ENCODE results near the gene MARCHF2. TPM values are rescaled to one million over a fixed set of nuclear protein-coding genes. Genes with fewer than 3 reads are reported as not detected.

Gene MARCHF2
- total RNA-seq, 1 donor: 51.8 TPM

DNA sequence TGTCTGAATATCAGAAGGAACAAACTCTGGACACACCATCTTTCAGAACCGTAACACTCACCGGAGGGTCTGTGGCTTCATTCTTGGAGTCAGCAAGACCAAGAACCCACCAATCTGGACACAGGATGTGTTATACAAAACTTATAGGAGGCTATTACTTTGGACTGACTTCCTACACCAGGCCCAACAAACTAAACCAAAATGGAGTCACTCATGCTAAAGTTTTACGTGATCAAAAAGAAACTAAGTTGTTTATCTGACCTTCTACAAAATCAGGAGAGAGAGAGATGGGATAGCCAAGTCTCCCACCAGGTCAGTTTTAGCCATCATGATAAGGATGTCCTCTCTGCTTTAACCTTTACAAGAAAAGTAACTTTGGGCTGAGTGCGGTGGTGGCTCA, 26.1 kb upstream of the MARCHF2 start:
- DNase-seq (ENCODE audit: low read depth): no peak
- TF ChIP-seq, protein P1, sequence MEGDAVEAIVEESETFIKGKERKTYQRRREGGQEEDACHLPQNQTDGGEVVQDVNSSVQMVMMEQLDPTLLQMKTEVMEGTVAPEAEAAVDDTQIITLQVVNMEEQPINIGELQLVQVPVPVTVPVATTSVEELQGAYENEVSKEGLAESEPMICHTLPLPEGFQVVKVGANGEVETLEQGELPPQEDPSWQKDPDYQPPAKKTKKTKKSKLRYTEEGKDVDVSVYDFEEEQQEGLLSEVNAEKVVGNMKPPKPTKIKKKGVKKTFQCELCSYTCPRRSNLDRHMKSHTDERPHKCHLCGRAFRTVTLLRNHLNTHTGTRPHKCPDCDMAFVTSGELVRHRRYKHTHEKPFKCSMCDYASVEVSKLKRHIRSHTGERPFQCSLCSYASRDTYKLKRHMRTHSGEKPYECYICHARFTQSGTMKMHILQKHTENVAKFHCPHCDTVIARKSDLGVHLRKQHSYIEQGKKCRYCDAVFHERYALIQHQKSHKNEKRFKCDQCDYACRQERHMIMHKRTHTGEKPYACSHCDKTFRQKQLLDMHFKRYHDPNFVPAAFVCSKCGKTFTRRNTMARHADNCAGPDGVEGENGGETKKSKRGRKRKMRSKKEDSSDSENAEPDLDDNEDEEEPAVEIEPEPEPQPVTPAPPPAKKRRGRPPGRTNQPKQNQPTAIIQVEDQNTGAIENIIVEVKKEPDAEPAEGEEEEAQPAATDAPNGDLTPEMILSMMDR (IDR thresholded peaks at IDR 0.05; ENCODE audit: insufficient read depth, low read depth, low read length): no peak
- H3K4me3 ChIP-seq (ENCODE audit: low read depth, low read length): no peak overlapping the region

DNA sequence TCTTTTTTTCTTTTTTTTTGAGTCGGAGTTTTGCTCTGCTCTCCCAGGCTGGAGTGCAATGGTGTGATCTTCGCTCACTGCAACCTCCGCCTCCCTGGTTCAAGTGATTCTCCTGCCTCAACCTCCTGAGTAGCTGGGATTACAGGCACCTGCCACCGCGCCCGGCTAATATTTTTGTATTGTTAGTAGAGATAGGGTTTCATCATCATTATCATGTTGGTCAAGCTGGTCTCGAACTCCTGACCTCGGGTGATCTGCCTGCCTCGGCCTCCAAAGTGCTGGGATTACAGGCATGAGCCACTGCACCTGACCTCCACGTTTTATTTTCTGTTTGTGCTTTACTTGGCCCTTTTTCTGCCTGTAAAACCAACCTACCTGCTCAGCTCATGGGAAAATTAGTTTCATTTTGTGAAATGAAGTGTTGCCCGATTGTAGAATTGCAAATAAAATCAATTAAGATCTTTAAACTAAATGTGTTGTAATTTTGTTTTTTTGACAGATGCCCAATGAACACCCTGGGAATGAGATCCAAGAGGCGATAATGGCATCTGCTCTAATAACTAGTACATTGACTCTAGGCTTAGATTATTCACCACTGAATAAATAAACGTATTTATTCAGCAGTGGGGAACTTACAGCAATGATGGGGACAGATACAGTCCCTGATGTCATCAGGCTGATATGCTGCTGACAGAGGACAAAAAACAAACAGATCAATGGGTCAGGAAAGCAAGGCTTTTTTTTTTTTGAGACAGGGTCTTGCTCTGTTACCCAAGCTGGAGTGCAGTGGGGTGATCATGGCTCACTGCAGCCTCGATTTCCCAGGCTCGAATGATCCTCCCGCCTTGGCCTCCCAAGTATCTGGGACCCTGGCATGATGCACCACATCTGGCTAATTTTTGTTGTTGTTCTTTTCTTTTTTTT, 25.2 kb upstream of the MARCHF2 start:
- DNase-seq (ENCODE audit: low read depth): no peak
- TF ChIP-seq, protein P1 (IDR thresholded peaks at IDR 0.05; ENCODE audit: insufficient read depth, low read depth, low read length): no peak

DNA sequence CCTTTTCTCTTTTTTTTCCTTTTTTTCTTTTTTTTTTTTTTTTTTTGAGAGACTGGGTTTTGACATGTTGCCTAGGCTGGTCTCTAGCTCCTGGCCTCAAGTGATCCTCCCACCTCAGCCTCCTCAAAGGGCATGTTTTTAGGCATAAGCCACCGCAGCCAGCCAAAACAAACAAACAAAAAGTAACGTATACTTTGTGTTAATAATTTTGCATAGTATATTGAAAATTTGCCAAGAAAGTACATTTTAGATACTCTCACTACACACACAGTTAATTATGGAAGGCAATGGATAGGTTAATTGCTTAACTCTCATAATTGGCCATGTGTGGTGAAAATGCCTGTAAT, 24.5 kb upstream of the MARCHF2 start:
- TF ChIP-seq, protein P1 (IDR thresholded peaks at IDR 0.05; ENCODE audit: insufficient read depth, low read depth, low read length): no peak
- no peak overlapping the region for H3K4me3 ChIP-seq (ENCODE audit: low read depth, low read length)
- no peak for DNase-seq (ENCODE audit: low read depth)

More for the DNA sequence above, 25.2 kb upstream of the MARCHF2 start:
- H3K4me3 ChIP-seq (ENCODE audit: low read depth, low read length): no peak overlapping the region

DNA sequence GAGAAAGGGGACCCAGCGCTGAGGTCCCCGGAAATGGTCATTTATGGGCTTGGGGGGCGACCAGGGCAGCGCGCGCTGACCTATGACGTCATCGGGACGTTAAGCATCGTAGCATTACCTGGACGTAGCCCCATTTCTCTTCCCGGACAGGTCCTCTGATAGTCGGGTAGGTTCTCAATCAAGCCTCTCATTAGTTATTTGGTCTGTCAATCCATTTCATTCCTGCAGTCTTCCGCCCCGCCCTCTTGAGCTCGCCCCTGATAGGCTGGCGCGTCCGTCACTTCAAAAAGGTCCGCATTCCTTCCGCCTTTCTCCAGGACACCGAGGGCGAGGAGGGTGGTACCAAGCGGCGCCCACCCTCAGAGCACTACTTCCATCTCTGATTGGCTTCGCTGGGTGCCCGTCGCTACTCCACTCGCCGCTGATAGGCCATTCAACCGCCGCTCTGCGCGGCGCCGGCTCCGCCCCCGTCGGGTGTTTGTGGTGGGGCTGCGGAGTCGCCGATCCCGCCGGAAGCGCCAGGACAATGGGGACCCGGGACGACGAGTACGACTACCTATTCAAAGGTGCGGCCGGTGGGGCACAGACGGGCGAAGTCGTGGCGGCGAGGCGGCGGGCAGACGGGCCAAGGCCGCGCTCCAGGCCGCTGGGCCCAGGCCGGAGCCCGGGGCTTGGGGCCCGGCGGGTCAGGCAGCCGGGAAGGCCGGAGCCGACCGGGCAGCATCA, 23.1 kb upstream of the MARCHF2 start, which contains the start of gene RAB11B:
Gene RAB11B, plus strand, starts transcription at position 470 of the 726 bp plus-strand sequence. Its CDS starts 57 bp downstream, at position 527.
- DNase-seq (ENCODE audit: low read depth): peak; percentile 100
- peak within 1 kb of the TSS; percentile 71 for H3K4me3 ChIP-seq (ENCODE audit: low read depth, low read length)
- TF ChIP-seq, protein P1 (IDR thresholded peaks at IDR 0.05; ENCODE audit: insufficient read depth, low read depth, low read length): no peak

DNA sequence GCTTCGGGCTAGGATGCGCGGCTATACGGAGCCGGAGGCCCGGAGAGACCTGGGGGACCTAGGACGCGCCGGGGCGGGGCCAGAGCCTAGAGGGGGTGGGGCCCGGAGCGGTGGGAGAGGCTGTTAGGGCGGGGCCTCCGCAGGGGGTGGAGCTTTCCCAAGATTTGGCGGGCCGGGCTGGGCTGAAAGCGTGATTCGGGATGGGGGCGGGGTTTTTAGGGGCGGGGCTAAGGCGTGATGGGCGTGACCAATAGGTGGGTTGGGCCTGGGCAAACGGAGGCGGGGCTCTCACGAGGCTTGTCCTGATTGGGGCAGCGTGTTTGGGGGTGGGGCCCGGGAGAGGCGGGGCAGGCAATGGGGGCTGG, 22.5 kb upstream of the MARCHF2 start:
- TF ChIP-seq, protein P1 (IDR thresholded peaks at IDR 0.05; ENCODE audit: insufficient read depth, low read depth, low read length): no peak
- peak overlapping the region; percentile 71 for H3K4me3 ChIP-seq (ENCODE audit: low read depth, low read length)
- peak; percentile 97 for DNase-seq (ENCODE audit: low read depth)

DNA sequence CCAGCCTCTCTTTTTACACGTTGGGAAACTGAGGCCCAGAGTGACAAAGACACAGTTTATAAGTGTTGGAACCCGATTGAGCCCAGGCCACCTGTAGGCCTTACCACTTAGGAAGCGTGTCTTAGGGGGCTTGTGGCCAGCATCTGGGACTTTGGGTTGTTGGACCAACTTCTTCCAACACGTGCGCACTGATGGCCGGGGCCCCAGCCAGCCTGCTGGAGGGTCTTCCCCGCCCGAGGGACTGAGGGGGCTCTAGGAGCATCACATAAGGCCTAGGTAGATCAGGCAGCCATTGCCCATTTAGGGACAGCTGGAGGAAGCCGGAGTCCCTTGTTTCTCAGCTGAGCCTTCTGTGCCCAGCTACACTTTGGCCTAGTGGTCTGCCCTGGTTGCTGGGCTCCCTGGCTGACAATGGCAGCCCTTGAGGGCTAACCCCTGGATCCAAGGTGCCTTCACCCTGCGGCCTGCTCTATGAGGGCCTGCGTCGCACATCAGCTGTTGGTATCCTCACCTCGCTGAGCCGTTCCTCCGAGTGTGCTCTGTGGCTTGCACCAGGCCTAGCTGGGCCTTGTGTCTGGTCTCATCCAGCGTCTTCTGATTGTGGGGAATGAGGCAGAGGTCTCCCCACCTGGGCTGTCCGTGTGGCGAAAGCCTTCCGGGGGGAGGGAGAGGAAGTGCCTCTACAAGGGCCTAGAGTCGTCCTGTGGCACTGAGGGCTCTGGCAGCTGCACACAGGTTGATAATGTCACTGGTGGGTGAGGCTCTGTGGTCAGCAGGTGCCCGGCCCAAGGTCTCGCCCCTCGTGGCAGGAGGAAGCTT, 21.7 kb upstream of the MARCHF2 start:
- DNase-seq (ENCODE audit: low read depth): no peak
- peak overlapping the region; percentile 44 for H3K4me3 ChIP-seq (ENCODE audit: low read depth, low read length)
- TF ChIP-seq, protein P1 (IDR thresholded peaks at IDR 0.05; ENCODE audit: insufficient read depth, low read depth, low read length): no peak

Measured in fibroblast of villous mesenchyme (primary cell).